Cerebellar cortex (tissue), 1 donor: ENCODE results near the gene TRIM16.
"Not testable (repeated sequence)": the region's sequence is repeated elsewhere in the genome, so short reads cannot be mapped to it uniquely, and the experiment has no call there.

ENCODE experiments used
- DNase-seq: peaks from one replicate; pipeline ENCODE4 v3.0.0-alpha.2; 2015; ENCODE audit warnings: low spot score

Gene TRIM16

DNA sequence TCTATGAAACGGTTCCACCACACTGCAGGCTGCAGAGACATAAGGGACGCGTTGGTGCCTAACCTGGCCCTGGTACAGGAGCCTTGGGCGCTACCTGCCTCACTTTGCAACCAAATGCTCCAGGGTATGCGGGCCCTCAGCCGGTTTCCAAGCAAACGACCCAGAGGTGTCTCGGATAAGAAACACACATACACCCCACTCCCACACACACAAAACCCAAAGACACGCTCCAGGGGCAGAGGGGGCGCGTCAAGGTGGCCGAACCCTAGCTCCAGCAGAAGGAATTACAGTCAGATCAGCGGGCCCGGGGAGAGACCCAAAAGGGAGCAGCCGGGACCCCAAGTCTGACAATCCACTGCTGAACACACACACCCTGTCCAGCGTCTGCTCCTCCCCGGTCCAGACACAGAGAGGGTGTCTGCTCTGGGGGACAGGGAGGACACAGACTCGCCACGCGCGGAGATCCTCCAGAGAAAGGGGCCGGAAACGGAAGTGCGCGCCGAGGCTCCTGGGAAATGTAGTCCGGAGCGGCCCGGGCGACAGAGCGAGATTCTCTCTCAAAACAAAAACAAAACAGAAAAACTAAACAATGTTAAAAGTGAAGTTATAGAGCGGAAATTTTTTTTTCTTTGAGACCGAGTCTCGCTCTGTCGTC, at the start of gene TRIM16:
Gene TRIM16, minus strand, starts transcription at position 488 of the 655 bp plus-strand sequence. CDS start 32,702 bp downstream, outside the sequence.
- peak; percentile 75 for DNase-seq

DNA sequence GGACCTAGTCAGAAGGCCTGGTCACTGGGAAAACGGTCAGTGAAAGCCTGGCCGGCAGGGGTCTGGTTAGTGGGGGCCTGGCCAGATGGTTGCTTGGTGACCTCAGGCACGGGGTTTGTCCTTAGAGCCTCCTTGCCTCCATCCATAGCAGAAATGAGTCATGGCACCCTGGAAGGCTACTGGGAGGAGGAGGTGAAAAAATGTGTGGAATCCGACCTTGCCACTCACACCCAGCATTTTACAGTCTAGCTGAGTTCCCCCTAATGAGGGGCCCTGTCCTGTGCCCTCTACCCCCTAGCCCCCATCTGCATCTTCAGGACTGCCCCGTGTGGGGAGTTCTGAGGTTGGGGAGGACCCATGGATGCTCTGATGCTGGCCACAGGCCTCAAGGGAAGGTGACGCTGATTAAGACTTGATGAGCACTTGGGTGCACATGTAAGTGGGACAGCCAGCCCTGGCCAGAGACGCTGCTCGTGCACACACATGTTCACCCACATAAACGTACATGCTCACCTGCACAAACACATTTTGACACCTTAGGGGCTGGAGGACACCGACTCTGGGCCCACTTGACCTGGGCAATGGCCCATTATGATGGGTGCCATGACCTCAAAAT, 49.2 kb upstream of the TRIM16 start:
- not testable (repeated sequence) for DNase-seq

GRCh38 chr17:15731900-15732299, 47.8 kb upstream of the TRIM16 start, which contains the start of gene TBC1D26:
TBC1D26 (plus strand) TSS chr17:15732283; CDS start chr17:15735349, 3,066 bp downstream.
- not testable (repeated sequence) for DNase-seq

- not testable (repeated sequence) for DNase-seq
Measured at GRCh38 chr17:15730535-15730934, 46.4 kb upstream of the TRIM16 start.

DNA sequence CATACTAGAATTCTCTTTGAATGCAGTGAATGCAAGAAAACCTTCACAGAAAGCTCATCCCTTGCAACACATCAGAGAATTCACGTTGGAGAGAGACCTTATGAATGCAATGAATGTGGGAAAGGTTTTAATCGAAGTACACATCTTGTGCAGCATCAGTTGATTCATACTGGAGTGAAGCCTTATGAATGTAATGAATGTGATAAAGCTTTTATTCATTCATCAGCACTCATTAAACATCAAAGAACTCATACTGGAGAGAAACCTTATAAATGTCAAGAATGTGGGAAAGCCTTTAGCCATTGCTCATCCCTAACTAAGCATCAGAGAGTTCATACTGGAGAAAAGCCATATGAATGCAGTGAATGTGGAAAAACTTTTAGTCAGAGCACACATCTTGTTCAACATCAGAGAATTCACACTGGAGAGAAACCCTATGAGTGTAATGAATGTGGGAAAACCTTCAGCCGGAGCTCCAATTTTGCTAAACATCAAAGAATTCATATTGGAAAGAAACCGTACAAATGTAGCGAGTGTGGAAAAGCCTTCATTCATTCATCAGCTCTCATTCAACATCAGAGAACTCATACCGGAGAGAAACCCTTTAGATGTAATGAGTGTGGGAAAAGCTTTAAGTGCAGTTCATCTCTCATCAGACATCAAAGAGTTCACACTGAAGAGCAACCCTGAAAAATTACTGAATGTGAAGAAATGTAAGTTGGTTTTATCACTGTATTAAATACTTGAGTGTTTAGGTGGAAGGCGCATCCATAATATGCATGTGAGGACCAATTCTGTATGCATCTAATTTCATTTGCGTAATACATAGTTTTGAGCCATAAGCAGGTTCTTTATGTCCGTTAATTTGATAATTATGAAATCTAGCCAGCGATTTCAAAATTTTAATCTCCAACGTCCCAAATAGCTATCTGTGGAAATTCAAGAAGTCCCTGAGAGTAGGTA, 32.8 kb upstream of the TRIM16 start:
- not testable (repeated sequence) for DNase-seq

DNA sequence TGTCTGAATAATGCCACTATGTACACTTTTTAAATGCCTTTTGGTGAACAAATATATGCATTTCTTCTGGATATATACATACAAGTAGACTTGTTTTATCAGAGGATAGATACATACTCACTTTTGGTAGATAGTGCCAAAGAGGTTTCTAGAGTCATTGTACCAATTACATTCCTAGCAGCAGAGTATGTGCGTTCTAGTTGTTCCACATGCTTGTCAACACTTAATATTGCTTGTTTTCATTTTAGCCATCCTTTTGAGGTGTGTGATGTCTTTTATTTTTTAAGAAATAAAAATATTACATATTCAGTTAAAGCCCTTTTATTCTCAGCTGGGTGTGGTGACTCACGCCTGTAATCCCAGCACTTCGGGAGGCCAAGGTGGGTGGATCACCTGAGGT, 24.8 kb upstream of the TRIM16 start:
- not testable (repeated sequence) for DNase-seq

DNA sequence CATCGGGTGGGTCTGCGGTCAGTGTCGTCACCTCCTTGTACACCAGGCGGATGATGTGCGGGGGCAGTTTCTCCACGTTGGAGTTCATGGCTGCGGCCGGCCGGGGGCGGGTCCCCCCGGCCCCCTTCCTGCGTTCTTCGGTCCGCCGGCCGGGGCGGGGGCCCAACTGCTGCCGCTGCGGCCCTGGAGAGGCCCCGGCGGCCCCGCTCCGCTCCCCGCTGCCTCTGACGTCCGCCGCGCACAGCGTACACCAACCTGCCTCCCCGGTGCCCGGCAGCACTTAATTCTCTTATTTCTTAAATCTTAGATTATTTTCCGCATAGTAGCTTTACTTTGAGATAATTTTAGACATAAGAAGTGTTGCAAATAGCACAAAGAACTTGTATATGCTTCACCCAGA, 20.7 kb upstream of the TRIM16 start:
- not testable (repeated sequence) for DNase-seq

DNA sequence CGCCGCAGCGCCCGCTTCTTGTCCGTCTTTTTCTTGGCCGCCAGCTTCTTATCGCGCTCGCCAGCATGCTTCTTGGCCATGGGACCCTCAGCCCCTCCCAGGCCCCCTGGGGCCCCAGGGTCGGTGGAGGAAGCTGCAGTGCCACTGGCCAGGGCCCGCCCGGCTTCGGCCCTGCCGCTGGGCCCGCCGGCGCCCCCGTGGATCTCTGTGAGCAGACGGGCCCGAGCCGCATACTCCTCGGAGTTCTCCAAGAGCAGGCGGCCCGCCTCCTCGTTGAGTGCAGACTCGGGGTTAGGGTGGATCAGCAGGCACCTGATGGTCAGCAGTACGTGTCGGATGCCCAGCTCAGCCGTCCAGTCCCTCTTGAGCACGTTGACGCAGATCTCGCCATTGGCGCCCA, 20.1 kb upstream of the TRIM16 start:
- DNase-seq, result not testable (repeated sequence)

DNA sequence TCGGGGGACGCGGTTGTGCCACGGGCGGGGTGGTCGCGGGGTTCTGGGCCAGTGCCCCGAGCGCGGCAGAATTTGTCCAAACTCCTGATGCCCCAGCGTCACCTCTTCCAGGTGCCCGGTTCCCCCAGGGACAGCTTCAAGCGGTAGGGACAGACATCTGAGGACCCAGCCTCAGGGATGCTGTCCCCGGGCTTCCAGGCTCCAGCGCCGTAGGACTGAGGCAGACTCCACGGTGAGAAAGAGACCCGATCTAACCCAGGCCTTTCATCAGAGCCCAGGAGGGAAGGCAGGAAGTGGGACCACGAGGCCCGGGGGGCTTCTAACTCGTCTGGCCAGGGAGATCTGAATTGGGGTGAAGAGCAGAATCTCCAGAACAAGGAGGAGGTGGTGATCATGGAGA, 15.8 kb upstream of the TRIM16 start:
- not testable (repeated sequence) for DNase-seq

DNA sequence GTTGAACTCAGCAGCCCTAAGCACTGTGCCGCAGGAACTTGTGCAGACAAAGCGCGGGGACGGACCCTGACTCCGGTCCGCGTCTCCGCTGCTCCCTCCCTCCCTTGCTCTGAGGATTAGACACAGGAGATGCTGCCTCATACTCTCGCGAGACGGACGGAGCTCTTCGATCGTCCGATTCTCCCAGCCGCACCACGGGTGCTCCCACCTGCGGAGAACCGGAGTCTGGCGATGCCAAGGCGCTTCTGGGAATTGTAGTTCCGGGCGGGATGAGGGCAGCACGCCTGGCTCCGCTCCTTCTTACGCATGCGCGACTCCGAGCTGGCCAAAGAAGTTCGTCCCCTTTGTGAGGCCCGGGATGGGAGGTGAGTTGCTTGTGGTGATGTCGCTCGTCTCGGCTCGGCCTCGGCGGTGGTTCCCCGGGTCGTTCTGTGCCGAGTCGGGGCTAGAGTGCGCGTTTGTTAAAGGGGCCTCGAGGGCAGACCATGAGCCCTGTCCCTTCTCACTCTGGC, 15.4 kb upstream of the TRIM16 start, which contains the start of gene ZNF286A:
Gene ZNF286A, plus strand, starts transcription at position 340 of the 512 bp plus-strand sequence. CDS start 578 bp downstream, outside the sequence.
- peak; percentile 99 for DNase-seq

GRCh38 chr17:15698967-15699366, 14.9 kb upstream of the TRIM16 start:
- peak; percentile 29 for DNase-seq

GRCh38 chr17:15687494-15687893, 3.4 kb upstream of the TRIM16 start:
- DNase-seq, result not testable (repeated sequence)

- DNase-seq, result not testable (repeated sequence)
Measured at GRCh38 chr17:15683135-15683534, 976 bp downstream of the TRIM16 start.

DNA sequence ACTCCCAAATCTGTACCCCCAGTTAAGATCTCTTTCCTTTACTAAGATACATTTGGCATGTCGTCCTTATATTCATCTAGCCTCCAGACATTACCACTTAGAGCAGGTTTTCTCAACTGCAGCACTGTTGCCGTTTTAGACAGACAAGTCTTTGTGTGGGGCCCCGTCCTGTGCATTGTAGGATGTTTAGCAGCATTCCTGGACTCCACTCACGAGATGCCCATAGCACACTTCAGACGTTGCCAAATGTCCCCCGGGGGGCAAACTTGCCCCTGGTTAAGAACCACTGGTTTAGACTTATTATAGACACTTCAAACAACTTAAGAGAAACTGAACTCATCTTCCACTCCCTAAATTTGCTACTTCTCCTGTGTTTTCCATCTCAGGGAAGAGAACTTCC, 8.1 kb downstream of the TRIM16 start:
- not testable (repeated sequence) for DNase-seq

DNA sequence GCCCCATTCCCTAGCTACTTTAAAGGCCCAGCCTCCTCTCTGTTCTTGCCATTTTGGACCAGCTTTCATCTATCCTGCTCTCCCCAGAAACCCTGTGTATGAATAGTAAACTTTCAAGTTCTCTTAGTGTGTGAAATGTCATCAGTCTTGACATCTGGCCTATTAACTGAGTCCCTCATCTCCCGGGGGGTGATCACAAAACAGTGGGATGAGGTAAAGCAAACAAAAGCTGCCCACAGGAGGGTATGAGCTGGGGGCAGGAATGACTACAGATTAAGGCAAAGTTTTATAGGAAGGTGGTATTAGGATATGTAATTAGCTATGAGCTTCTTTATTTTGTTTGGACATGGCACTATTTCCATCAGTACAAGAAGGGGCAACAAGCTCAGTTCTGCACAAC, 9.5 kb downstream of the TRIM16 start:
- not testable (repeated sequence) for DNase-seq

GRCh38 chr17:15669526-15669925, 14.6 kb downstream of the TRIM16 start:
- not testable (repeated sequence) for DNase-seq

DNA sequence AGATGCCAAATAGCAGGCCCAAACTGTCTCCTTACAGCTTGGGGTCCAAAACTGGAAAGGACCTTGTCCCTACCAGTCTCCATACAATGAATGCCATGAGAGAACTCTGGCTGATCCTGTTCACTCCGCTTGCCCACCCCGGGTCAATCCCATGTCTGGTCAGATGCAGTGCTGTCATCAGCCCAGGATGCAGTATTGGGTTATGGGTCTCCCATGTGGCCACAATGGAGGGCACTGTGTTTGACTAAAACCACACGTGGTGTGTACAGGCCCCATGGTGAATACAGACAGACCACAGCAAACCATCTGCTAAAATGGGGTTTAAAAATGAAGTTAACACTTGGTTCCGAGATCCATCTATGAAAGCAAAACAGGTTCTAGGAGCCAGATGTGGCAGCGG, 20.4 kb downstream of the TRIM16 start:
- no peak for DNase-seq

GRCh38 chr17:15663176-15663575, 20.9 kb downstream of the TRIM16 start:
- DNase-seq, result no peak

GRCh38 chr17:15662681-15663080, 21.4 kb downstream of the TRIM16 start:
- no peak for DNase-seq

- no peak for DNase-seq
Measured at GRCh38 chr17:15660077-15660476, 24.0 kb downstream of the TRIM16 start.

- DNase-seq, result no peak
Measured at GRCh38 chr17:15659663-15660062, 24.4 kb downstream of the TRIM16 start.

GRCh38 chr17:15659236-15659635, 24.9 kb downstream of the TRIM16 start:
- no peak for DNase-seq
